ENCODE results near the gene PDE2A. TPM values are rescaled to one million over a fixed set of nuclear protein-coding genes. Genes with fewer than 3 reads are reported as not detected.

PDE2A gene
- total RNA-seq, 1 experiment from 2014 or later: not detected

DNA sequence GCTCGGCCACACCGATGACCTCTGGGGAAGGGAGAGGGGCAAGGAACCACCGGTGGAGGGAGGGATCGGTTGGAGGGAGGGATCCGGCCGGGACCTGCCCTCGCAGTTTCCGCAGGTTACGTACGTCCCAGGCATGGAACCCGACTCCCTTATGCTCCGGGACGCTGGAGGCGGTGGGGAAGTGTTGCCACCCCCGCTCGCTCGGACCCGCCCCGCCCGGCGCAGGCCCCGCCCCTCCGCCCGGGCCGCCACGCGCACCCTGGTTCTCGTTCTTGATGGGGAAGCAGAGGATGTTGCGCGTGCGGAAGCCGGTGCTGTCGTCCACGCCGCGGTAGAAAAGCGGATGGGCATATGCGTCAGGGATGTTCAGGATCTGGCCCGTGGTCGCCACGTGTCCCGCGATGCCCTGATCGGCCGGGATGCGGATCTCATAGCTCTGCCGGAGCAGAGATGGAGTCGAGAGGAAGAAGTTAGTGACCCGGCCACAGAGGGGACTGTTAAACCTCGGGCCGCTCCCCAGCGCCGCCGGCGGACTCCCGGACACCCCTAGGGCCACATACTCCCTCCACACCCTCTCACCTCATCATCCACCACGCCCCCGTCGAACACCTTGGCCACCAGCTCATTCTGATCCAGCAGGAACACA lies 89.8 kb downstream of the PDE2A start:
- no peak overlapping the region for H3K27ac ChIP-seq
- H3K36me3 ChIP-seq: no peaks in the 10 kb centered on the region
- no peak overlapping the region for H3K4me3 ChIP-seq
- no peaks in the 10 kb centered on the region; the same call in 1 of the 2 replicates for H3K27me3 ChIP-seq (replicated peaks)
- H3K9me3 ChIP-seq (replicated peaks): no peaks in the 10 kb centered on the region
- no peak for DNase-seq (ENCODE audit: low read depth in 1 of 2, low spot score in 2 of 2)
- H3K4me1 ChIP-seq (replicated peaks): no peaks in the 10 kb centered on the region

GRCh38 chr11:72583616-72584292 lies 90.5 kb downstream of the PDE2A start:
- Histone ChIP-seq H3K27me3 (replicated peaks) (no peaks in the 10 kb centered on the region), H3K4me3 (no peak overlapping the region), H3K9me3 (replicated peaks) (no peaks in the 10 kb centered on the region), H3K4me1 (replicated peaks) (no peaks in the 10 kb centered on the region), H3K27ac (no peak overlapping the region), H3K36me3 (no peaks in the 10 kb centered on the region)
- DNase-seq (ENCODE audit: low read depth in 1 of 2, low spot score in 2 of 2): no peak

DNA sequence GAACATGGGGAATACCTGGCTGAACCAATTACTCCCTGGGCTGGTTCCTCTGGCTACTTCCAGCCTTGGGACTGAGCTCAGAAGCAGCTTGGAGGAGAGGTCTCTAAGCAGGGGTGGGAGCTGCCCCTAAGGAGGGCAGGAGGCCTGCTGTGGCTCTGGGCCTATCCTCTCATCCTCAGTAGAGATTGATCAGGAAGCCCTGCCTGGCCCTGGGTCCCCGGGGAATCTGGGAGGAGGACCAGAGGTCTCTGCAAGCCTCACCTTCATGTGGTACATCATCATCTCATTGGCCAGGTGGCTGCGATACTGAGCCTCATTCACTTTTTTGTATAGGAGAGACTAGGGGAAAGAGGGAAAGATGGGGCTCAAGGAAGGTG lies 91.1 kb downstream of the PDE2A start:
- Histone ChIP-seq H3K9me3 (replicated peaks) (no peaks in the 10 kb centered on the region), H3K27me3 (replicated peaks) (no peaks in the 10 kb centered on the region)

GRCh38 chr11:72582206-72583176 lies 91.7 kb downstream of the PDE2A start:
- H3K27me3 ChIP-seq (replicated peaks): no peaks in the 10 kb centered on the region
- no peak overlapping the region for H3K27ac ChIP-seq
- no peaks in the 10 kb centered on the region for H3K9me3 ChIP-seq (replicated peaks)
- H3K4me1 ChIP-seq (replicated peaks): no peaks in the 10 kb centered on the region
- no peak overlapping the region for H3K4me3 ChIP-seq
- no peak for DNase-seq (ENCODE audit: low read depth in 1 of 2, low spot score in 2 of 2)
- H3K36me3 ChIP-seq: no peaks in the 10 kb centered on the region

More for the DNA sequence above, 91.1 kb downstream of the PDE2A start:
- H3K4me3 ChIP-seq: no peak overlapping the region
- H3K27ac ChIP-seq: no peak overlapping the region
- H3K4me1 ChIP-seq (replicated peaks): no peaks in the 10 kb centered on the region
- no peaks in the 10 kb centered on the region for H3K36me3 ChIP-seq
- DNase-seq (ENCODE audit: low read depth in 1 of 2, low spot score in 2 of 2): no peak

GRCh38 chr11:72581067-72581466 lies 93.2 kb downstream of the PDE2A start:
- no peak overlapping the region for H3K4me3 ChIP-seq
- no peak overlapping the region for H3K27ac ChIP-seq
- no peak for DNase-seq (ENCODE audit: low read depth in 1 of 2, low spot score in 2 of 2)
- no peaks in the 10 kb centered on the region for H3K4me1 ChIP-seq (replicated peaks)
- no peaks in the 10 kb centered on the region for H3K36me3 ChIP-seq
- no peaks in the 10 kb centered on the region for H3K9me3 ChIP-seq (replicated peaks)
- H3K27me3 ChIP-seq (replicated peaks): no peaks in the 10 kb centered on the region

GRCh38 chr11:72580642-72580950 lies 93.6 kb downstream of the PDE2A start:
- no peak overlapping the region for H3K4me3 ChIP-seq
- no peaks in the 10 kb centered on the region for H3K27me3 ChIP-seq (replicated peaks)

GRCh38 chr11:72579816-72580641 lies 94.2 kb downstream of the PDE2A start:
- Histone ChIP-seq H3K4me3 (no peak overlapping the region), H3K9me3 (replicated peaks) (no peaks in the 10 kb centered on the region), H3K36me3 (no peaks in the 10 kb centered on the region)

More at GRCh38 chr11:72580642-72580950, 93.6 kb downstream of the PDE2A start:
- no peaks in the 10 kb centered on the region for H3K36me3 ChIP-seq
- H3K9me3 ChIP-seq (replicated peaks): no peaks in the 10 kb centered on the region
- no peaks in the 10 kb centered on the region for H3K4me1 ChIP-seq (replicated peaks)
- no peak overlapping the region for H3K27ac ChIP-seq
- DNase-seq (ENCODE audit: low read depth in 1 of 2, low spot score in 2 of 2): no peak

DNA sequence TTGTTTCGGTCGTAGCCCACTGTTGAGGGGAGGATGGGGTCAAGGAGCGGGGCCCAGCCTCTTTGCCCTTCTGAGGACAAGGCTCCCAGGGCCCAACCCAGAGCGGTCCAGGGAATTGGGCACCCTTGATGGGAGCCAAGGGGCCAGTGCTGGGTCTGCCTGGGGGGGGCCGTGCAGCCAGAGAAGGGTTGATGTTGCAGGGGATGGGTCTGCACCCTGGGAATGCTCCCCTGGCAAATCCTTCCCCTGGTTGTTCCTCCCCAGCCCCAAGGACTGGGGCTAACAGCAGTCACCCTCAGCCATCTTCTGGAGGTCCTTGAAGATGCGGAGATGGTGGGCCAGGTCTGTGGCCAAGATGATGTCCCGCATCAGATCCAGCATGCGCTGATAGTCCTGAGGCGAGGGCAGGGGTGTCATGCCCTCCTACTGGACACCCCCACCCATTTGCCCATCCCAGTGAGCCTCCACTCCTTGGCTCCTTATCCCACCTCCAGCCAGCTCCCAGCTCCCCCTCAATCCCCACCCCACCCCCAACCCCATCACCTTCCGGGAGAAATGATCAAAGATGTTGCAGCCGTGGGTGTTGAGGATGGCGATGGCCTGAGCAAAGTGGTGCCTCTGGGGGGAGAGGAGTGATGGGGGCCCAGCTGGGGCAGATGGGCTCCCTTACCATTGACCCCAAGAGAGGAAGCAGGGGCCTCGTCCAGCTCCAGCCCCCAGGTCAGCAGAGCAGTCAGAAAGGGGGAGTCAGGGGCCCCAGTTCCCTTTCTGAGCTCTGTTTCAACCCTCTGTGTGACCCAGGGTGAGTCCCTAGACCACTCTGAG lies 95.0 kb downstream of the PDE2A start:
- H3K4me3 ChIP-seq: no peak overlapping the region
- H3K9me3 ChIP-seq (replicated peaks): no peaks in the 10 kb centered on the region
- no peaks in the 10 kb centered on the region for H3K27me3 ChIP-seq (replicated peaks)

More at GRCh38 chr11:72579816-72580641, 94.2 kb downstream of the PDE2A start:
- Histone ChIP-seq H3K27me3 (replicated peaks) (no peaks in the 10 kb centered on the region), H3K4me1 (replicated peaks) (no peaks in the 10 kb centered on the region), H3K27ac (no peak overlapping the region)
- DNase-seq (ENCODE audit: low read depth in 1 of 2, low spot score in 2 of 2): no peak

DNA sequence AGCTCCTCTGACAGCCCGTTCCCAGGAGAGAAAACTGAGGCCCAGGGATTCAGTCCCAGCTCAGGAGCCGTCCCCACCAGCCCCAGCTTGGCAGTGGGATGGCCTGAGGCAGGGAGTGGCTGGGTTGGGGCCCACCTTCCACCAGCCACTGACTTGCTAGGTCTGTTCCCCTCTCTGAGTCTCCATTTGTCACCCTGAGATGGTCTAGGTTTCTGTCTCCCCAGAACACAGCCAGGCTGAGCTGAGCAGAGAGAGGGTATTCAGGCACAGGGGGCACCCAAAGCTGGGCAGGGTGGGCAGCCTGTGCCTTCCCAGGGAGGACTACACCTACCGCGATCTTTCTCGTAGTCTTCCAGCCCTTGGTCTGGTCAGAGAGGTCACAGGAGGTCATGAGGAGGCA lies 95.7 kb downstream of the PDE2A start:
- Histone ChIP-seq H3K4me1 (replicated peaks) (no peaks in the 10 kb centered on the region), H3K4me3 (no peak overlapping the region), H3K36me3 (no peaks in the 10 kb centered on the region), H3K9me3 (replicated peaks) (no peaks in the 10 kb centered on the region), H3K27ac (no peak overlapping the region), H3K27me3 (replicated peaks) (no peaks in the 10 kb centered on the region)
- no peak for DNase-seq (ENCODE audit: low read depth in 1 of 2, low spot score in 2 of 2)

More for the DNA sequence above, 95.0 kb downstream of the PDE2A start:
- Histone ChIP-seq H3K36me3 (no peaks in the 10 kb centered on the region), H3K27ac (no peak overlapping the region), H3K4me1 (replicated peaks) (no peaks in the 10 kb centered on the region)
- DNase-seq (ENCODE audit: low read depth in 1 of 2, low spot score in 2 of 2): no peak

- no peaks in the 10 kb centered on the region for H3K27me3 ChIP-seq (replicated peaks)
- H3K36me3 ChIP-seq: no peaks in the 10 kb centered on the region
- H3K9me3 ChIP-seq (replicated peaks): no peaks in the 10 kb centered on the region
- no peaks in the 10 kb centered on the region for H3K4me1 ChIP-seq (replicated peaks)
- DNase-seq (ENCODE audit: low read depth in 1 of 2, low spot score in 2 of 2): no peak
- H3K4me3 ChIP-seq: no peak overlapping the region
- no peak overlapping the region for H3K27ac ChIP-seq
Measured at GRCh38 chr11:72578051-72578450, 96.2 kb downstream of the PDE2A start.

DNA sequence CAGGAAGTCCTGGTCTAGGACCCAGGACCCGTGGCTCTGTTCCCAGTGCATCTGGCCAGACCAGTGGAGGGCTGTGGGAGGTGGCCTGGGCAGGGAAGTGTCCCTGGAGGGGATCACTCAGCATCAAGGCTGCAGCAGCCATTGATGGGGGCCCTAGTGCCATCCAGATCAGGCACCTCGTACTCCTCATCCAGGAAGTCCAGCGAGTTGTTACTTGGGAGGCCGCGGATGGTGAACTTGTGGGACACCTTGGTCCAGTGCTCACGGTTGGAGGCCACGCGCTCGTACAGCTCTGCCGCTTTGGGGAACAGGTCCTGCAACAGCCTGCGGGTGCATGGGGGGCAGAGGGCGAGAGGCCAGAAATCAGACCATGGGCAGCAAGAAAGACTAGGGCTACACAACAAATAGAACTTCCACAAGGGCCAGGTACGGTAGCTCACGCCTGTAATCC lies 96.9 kb downstream of the PDE2A start:
- H3K36me3 ChIP-seq: no peaks in the 10 kb centered on the region
- H3K4me3 ChIP-seq: no peak overlapping the region
- H3K4me1 ChIP-seq (replicated peaks): no peaks in the 10 kb centered on the region
- no peaks in the 10 kb centered on the region for H3K27me3 ChIP-seq (replicated peaks)
- no peak overlapping the region for H3K27ac ChIP-seq
- no peak for DNase-seq (ENCODE audit: low read depth in 1 of 2, low spot score in 2 of 2)
- no peaks in the 10 kb centered on the region for H3K9me3 ChIP-seq (replicated peaks)

- Histone ChIP-seq H3K4me3 (no peak overlapping the region), H3K36me3 (no peaks in the 10 kb centered on the region), H3K4me1 (replicated peaks) (no peaks in the 10 kb centered on the region), H3K27ac (no peak overlapping the region), H3K9me3 (replicated peaks) (no peaks in the 10 kb centered on the region), H3K27me3 (replicated peaks) (no peaks in the 10 kb centered on the region)
- no peak for DNase-seq (ENCODE audit: low read depth in 1 of 2, low spot score in 2 of 2)
Measured at GRCh38 chr11:72576661-72577060, 97.6 kb downstream of the PDE2A start.

DNA sequence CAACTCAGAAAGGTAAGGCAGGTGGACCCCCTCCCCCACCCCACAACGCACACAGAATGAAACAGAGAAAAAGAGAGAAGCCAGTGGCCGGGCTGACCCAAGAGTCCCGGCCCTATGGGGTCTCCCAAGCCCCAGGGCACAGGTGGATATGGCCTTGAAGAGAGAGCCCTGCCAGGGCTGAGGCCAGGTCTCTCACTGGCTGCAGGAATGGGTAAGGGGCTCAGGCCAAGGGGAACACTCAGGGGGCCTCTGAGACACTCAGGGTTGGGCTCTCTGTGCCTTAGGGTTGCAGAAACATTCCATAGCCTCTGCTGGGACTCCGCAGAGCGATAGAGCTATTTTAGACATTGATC lies 98.0 kb downstream of the PDE2A start:
- H3K4me3 ChIP-seq: no peak overlapping the region
- H3K27me3 ChIP-seq (replicated peaks): no peaks in the 10 kb centered on the region
- no peak for DNase-seq (ENCODE audit: low read depth in 1 of 2, low spot score in 2 of 2)

More for the DNA sequence above, 98.0 kb downstream of the PDE2A start:
- Histone ChIP-seq H3K27ac (no peak overlapping the region), H3K4me1 (replicated peaks) (no peaks in the 10 kb centered on the region), H3K36me3 (no peaks in the 10 kb centered on the region), H3K9me3 (replicated peaks) (no peaks in the 10 kb centered on the region)

Data from SJSA1 (cell line).